ENCODE data around the gene UNC50.
"Not testable (repeated sequence)": the region's sequence is repeated elsewhere in the genome, so short reads cannot be mapped to it uniquely, and the experiment has no call there.

The UNC50 gene

GRCh38 chr2:98576666-98577312 is 31.6 kb upstream of the UNC50 start:
- DNase-seq (ENCODE audit: low spot score) = no peak

- no peak for DNase-seq (ENCODE audit: low spot score)
Measured at GRCh38 chr2:98577313-98577712, 31.1 kb upstream of the UNC50 start.

GRCh38 chr2:98578231-98578630 is 30.2 kb upstream of the UNC50 start:
- no peak for DNase-seq (ENCODE audit: low spot score)

GRCh38 chr2:98579926-98580325 is 28.5 kb upstream of the UNC50 start:
- DNase-seq (ENCODE audit: low spot score) = no peak

GRCh38 chr2:98580656-98581284 is 27.6 kb upstream of the UNC50 start:
- no peak for DNase-seq (ENCODE audit: low spot score)

GRCh38 chr2:98582523-98582922 is 25.9 kb upstream of the UNC50 start:
- DNase-seq (ENCODE audit: low spot score) = no peak

- DNase-seq (ENCODE audit: low spot score) = no peak
Measured at GRCh38 chr2:98583276-98583675, 25.1 kb upstream of the UNC50 start.

- no peak for DNase-seq (ENCODE audit: low spot score)
Measured at GRCh38 chr2:98583816-98584618, 24.4 kb upstream of the UNC50 start.

- no peak for DNase-seq (ENCODE audit: low spot score)
Measured at GRCh38 chr2:98585386-98585785, 23.0 kb upstream of the UNC50 start.

- DNase-seq (ENCODE audit: low spot score) = no peak
Measured at GRCh38 chr2:98586551-98587140, 21.7 kb upstream of the UNC50 start.

- no peak for DNase-seq (ENCODE audit: low spot score)
Measured at GRCh38 chr2:98588880-98589431, 19.4 kb upstream of the UNC50 start.

- no peak for DNase-seq (ENCODE audit: low spot score)
Measured at GRCh38 chr2:98589489-98589888, 18.9 kb upstream of the UNC50 start.

GRCh38 chr2:98592565-98592964 is 15.8 kb upstream of the UNC50 start:
- DNase-seq (ENCODE audit: low spot score) = no peak

GRCh38 chr2:98594665-98595064 is 13.7 kb upstream of the UNC50 start:
- DNase-seq (ENCODE audit: low spot score) = not testable (repeated sequence)

- DNase-seq (ENCODE audit: low spot score) = no peak
Measured at GRCh38 chr2:98598781-98599428, 9.5 kb upstream of the UNC50 start.

GRCh38 chr2:98601532-98602132 is 6.8 kb upstream of the UNC50 start:
- DNase-seq (ENCODE audit: low spot score) = peak; percentile 26

GRCh38 chr2:98604547-98604946 is 3.8 kb upstream of the UNC50 start:
- no peak for DNase-seq (ENCODE audit: low spot score)

- no peak for DNase-seq (ENCODE audit: low spot score)
Measured at GRCh38 chr2:98605076-98605475, 3.3 kb upstream of the UNC50 start.

GRCh38 chr2:98606431-98606830 is 2.0 kb upstream of the UNC50 start:
- DNase-seq (ENCODE audit: low spot score) = no peak

- DNase-seq (ENCODE audit: low spot score) = no peak
Measured at GRCh38 chr2:98607104-98607503, 1.3 kb upstream of the UNC50 start.

- no peak for DNase-seq (ENCODE audit: low spot score)
Measured at GRCh38 chr2:98607741-98608115, 661 bp upstream of the UNC50 start.
